ENCODE measurements around the gene SGPL1.

SGPL1 gene

GRCh38 chr10:70885481-70885880, 69.7 kb downstream of the SGPL1 start:
- no peak for DNase-seq (ENCODE audit: low read depth in 3 of 3)

- no peak for DNase-seq (ENCODE audit: low read depth in 3 of 3)
These were observed 70.5 kb downstream of the SGPL1 start for GRCh38 chr10:70885931-70886903.

- no peak for DNase-seq (ENCODE audit: low read depth in 3 of 3)
These were observed 71.3 kb downstream of the SGPL1 start for GRCh38 chr10:70886921-70887665.

GRCh38 chr10:70887804-70888800, 72.4 kb downstream of the SGPL1 start, which contains the start of gene PCBD1:
Gene PCBD1, minus strand, starts transcription at chr10:70888565. Its CDS starts 32 bp downstream, at chr10:70888533.
- DNase-seq (ENCODE audit: low read depth in 3 of 3), result peak; percentile 49 to 65 (median 64)

GRCh38 chr10:70889291-70889690, 73.5 kb downstream of the SGPL1 start:
- no peak for DNase-seq (ENCODE audit: low read depth in 3 of 3)

- DNase-seq (ENCODE audit: low read depth in 3 of 3), result no peak
These were observed 75.2 kb downstream of the SGPL1 start for GRCh38 chr10:70890917-70891431.

- no peak for DNase-seq (ENCODE audit: low read depth in 3 of 3)
These were observed 75.9 kb downstream of the SGPL1 start for GRCh38 chr10:70891627-70892026.

- no peak for DNase-seq (ENCODE audit: low read depth in 3 of 3)
These were observed 76.9 kb downstream of the SGPL1 start for GRCh38 chr10:70892631-70893030.

- no peak for DNase-seq (ENCODE audit: low read depth in 3 of 3)
These were observed 77.7 kb downstream of the SGPL1 start for GRCh38 chr10:70893227-70894006.

GRCh38 chr10:70894416-70894815, 78.7 kb downstream of the SGPL1 start:
- no peak for DNase-seq (ENCODE audit: low read depth in 3 of 3)

GRCh38 chr10:70896551-70896950, 80.8 kb downstream of the SGPL1 start:
- no peak for DNase-seq (ENCODE audit: low read depth in 3 of 3)

- DNase-seq (ENCODE audit: low read depth in 3 of 3), result no peak
These were observed 82.9 kb downstream of the SGPL1 start for GRCh38 chr10:70898687-70899086.

GRCh38 chr10:70899096-70899495, 83.3 kb downstream of the SGPL1 start:
- no peak for DNase-seq (ENCODE audit: low read depth in 3 of 3)

- DNase-seq (ENCODE audit: low read depth in 3 of 3), result no peak
These were observed 85.6 kb downstream of the SGPL1 start for GRCh38 chr10:70901276-70901878.

- no peak for DNase-seq (ENCODE audit: low read depth in 3 of 3)
These were observed 87.0 kb downstream of the SGPL1 start for GRCh38 chr10:70902661-70903261.

- DNase-seq (ENCODE audit: low read depth in 3 of 3), result no peak
These were observed 87.6 kb downstream of the SGPL1 start for GRCh38 chr10:70903262-70903921.

GRCh38 chr10:70905071-70906021, 89.6 kb downstream of the SGPL1 start:
- DNase-seq (ENCODE audit: low read depth in 3 of 3), result no peak
